ENCODE measurements around the gene JSRP1.

The JSRP1 gene

DNA sequence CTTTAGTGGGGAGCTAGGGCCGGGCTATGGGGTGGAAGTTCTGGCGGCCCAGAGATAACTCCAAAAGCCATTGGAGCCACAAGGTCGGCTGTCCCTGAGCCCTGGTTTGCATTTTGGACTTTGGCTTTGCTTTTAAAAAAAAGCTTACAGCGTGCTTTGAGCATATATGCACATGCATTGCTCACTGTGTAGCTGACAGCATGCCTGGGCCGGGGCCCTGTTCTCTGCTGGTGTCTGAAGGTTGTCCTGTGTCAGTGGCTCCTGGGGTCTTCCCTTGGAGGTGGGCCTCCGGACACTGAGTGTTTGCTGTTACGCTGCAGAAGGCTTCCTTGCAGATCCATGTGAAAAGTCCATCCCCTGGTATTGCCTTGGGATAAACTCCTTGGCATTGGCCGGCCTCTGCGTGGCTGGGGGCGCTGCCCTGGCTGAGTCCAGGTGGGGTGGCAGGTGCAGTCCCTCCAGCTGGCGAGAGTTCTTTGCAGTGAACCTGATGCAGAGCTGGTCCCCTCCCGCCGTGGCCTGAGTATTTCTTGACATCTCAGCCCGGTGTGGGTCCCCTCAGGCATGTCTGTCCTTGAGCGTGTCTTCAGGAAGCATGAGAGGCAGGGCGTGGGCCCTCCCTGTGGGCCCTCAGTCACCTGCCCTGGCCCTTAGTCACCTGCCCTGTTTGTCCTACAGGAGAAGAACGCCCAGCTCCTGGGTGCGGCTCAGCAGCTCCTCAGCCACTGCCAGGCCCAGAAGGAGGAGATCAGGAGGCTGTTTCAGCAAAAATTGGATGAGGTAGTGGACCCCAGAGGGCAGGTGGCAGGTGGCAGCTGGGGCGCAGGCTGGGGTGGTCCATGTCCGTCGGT, 43.1 kb downstream of the JSRP1 start:
- DNase-seq, result no peak

DNA sequence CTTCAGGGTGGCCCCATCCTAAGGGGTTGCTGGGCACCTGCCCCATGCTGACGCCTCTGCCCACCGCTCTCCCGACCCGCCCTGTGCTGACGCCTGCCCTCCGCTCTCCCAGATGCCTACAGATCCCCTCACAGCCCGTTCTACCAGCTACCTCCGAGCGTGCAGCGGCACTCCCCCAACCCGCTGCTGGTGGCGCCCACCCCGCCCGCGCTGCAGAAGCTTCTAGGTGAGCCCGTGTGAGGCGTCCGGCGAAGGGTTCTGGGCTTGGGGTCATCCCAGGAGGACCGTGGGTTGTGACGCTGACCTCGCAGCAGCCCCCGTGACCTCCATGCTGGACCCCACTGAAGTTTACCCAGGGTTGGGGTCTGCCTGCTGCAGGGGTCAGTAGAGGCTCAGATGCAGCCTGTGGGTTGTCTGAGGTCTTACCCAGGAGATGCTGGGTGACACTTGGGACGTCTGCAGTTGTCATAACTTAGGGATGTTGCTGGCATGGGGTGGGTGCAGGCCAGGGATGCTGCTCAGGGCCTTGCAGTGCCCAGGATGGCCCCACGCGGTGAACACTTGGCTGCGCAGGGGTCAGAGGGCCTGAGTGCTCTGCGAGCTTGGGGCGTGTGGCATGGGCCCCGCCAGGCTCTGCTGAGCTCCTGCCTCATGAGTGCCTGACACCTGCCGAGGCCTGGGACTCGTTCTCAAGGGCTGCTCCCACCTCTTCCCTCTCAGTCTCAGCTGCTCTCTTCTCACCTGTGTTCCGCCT, 45.1 kb downstream of the JSRP1 start:
- DNase-seq, result no peak

DNA sequence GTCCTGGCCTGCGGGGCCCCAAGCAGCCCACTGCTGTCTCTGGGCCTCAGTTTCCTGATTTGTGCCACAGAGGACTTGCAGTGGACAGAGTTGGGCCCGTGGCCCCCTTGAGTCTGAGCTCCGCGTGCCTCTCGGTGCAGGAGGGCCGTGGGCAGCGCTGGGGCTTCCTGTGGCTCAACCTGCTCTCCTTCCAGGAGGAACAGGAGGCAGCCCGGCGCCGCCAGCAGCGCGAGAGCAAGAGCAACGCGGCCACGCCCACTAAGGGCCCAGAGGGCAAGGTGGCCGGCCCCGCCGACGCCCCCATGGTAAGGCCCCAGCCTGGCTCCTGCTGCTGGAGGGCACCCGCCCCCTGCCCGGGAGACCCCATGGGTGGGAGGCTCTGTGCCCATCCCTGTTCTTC, 46.0 kb downstream of the JSRP1 start:
- DNase-seq, result no peak

DNA sequence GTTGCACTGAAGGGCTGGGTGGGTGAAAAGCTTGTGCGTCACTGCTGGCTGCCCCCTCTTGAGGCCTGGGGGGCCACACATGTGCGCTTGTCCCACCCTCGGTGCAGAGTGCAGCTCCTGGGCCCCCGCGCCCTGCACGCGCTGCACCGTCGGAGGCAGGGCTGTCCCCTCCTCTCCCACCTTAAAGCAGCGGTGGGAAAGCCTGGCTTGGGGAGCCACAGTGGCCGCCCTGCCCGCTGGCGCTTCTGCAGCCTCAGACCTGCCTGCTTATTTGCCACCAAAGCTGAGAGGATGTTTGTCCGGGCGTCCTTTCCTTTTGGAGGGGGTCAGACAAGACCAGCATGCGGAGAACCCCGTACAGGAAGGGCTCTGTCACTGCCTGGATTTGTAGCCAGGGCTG, 46.8 kb downstream of the JSRP1 start:
- no peak for DNase-seq

DNA sequence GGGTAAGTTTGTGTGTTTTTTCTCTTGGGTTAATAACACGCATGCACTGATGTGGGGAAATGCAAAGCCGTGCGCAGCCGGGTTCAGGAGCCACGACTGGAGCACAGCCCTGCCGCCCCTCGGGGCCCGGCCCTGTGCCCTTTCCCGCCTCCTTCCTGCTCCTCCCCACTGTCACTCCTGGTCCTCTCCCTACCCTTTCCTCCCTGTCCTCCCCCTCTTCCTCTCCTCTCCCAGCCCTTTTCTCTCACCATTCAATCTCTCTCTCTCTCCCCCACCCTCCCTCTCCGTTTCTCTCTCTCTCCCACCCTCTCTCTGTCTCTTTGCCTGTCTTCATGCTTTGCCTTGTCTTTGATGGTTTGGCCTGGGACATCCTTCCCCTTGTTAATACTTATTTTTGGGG, 47.2 kb downstream of the JSRP1 start:
- no peak for DNase-seq

DNA sequence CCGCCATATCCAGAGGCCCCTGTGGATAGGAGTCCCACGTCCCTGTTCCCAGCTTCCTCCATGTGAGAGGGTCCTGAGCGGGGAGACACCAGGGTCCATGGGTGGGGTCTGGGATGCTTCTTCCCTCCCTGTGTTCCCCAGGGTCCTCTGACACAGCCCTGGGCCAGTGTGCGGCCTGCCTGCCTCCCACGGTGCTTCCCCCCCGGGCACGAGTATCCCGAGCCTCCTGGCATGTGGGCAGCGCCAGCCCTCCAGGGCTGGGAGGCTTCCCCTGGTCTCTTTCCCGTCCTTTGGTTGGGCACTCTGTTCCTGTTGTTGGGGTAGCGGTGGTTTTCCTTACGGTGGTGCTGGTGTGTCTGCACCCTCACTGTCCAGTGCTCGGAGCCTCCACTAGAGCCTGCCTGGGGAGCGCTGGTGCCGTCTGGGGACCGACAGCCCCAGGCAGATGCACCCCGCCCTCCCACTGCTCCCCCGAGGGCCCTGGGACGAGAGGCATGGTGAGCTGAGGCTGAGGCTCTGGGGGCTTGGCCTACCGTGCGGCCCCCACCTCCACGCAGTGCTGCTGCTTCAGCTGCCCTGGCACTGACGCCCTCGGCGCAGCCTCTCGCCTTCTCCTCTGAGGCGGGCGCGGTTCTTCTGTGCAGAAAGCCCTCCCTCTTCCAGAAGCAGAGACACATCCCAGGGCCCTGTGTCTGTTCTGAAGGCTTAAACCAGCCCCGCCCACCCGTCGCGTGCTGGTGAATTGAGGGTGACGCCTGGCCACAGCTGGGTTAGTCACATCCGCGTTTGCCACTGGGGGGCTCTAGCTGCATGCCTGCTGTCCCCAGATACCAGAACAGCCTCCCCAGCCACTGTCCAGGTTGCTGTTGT, 48.0 kb downstream of the JSRP1 start:
- peak; percentile 23 for DNase-seq

DNA sequence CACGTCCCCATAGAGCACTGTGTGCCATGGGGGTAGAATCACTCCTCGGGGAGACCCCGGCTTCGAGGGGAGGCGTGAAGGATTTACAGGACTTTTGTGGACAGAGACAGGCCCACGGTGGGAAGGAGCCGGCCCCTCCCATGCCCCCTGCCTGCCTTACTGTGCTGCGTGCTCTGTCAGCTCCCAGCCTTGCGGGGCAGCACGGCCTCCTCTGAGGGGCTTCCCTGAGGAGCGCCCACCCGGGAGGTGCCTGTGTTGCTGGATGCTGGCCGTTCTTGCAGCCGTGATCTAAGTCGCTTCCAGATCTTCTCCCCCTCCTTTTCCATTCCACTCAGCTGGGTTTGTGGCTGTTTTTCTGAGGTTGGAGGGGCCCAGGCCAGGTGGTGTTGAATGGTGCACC, 49.2 kb downstream of the JSRP1 start:
- no peak for DNase-seq

DNA sequence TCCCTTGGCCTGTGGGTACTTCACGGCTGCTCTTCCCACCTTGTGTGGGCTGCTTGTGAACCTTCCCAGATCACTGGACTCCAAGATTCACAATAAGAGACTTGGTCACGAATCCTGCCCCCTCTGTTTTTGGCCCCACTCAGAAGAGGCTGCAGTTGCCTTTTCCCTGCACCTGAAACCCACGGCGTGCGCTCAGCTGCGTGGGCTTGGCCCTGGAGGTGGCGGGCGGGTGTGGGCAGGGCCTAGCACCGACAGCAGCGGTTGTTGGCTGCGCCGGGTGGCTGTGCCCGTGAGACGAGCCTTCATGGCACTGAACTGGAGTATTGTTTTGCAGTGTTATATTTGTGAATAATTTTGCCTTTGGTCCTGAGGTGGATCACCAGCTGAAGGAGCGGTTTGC, 53.9 kb downstream of the JSRP1 start:
- no peak for DNase-seq

All from CD4-positive, alpha-beta T cell treated with Interleukin-12 subunit alpha and Interleukin-12 subunit beta, for 1 hour (primary cell).